ENCODE results near the gene ZFAND3. TPM values are rescaled to one million over a fixed set of nuclear protein-coding genes. Genes with fewer than 3 reads are reported as not detected.

ZFAND3 gene
- total RNA-seq, 4 donors from 2014 or later, result 45.0 to 55.2 (median 49.5) TPM

- intact Hi-C loops (cut with DNase I; ENCODE audit: low total_unique reads), result no loop called here
- DNase-seq, result no peak
- in situ Hi-C loops (cut with MboI; ENCODE audit: low sequenced_read_pairs in 4 of 4), result no loop called here
- no peaks in the 10 kb centered on the region for H3K9me3 ChIP-seq
- TF ChIP-seq CTCF (IDR thresholded peaks at IDR 0.05 in 4 of 5, conservative IDR thresholded peaks at IDR 0.05 in 1 of 5), result no peak
- no peak for TF ChIP-seq POLR2A (IDR thresholded peaks at IDR 0.05)
- no peak overlapping the region for H3K4me3 ChIP-seq
- no peak overlapping the region for H3K27ac ChIP-seq
- H3K36me3 ChIP-seq, result no peaks in the 10 kb centered on the region
- H3K4me1 ChIP-seq, result peaks cover 5 to 18% of the 10 kb centered on the region in 2 donors
- no peak for ATAC-seq
- no peaks in the 10 kb centered on the region for H3K27me3 ChIP-seq
Observed at GRCh38 chr6:37806213-37806612, 13.3 kb upstream of the ZFAND3 start.

DNA sequence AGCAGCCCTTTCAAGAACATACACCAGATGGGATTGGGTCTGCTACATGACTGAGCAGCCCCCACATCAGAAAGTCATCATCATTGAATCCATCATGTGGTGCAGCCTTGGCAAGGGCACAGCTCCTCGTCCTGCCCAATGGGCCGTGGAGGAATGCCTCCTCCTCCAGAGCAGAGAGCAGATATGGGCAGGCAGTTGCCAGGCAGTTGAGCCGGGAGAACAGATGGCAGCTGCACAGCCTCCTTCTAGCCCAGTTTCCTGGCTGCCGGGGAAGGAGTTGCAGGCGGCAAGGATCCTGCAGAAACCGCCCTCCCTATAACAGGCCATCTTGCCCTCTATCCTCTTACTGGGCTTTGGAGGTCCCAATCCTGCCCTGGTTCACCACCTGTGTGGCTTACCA, 11.9 kb upstream of the ZFAND3 start:
- ATAC-seq, result peak; percentile 62 to 64
- no peak for TF ChIP-seq POLR2A (IDR thresholded peaks at IDR 0.05)
- TF ChIP-seq CTCF (IDR thresholded peaks at IDR 0.05 in 4 of 5, conservative IDR thresholded peaks at IDR 0.05 in 1 of 5), result peak in 3 of 5 experiments; percentile 28 to 55 (median 46)
- H3K4me1 ChIP-seq, result peaks cover 5 to 18% of the 10 kb centered on the region in 2 donors
- H3K9me3 ChIP-seq, result no peaks in the 10 kb centered on the region
- peak in 1 of 2 donors; percentile 50 for DNase-seq
- no peak overlapping the region for H3K27ac ChIP-seq
- intact Hi-C loops (cut with DNase I; ENCODE audit: low total_unique reads), result no loop called here
- H3K36me3 ChIP-seq, result no peaks in the 10 kb centered on the region
- H3K27me3 ChIP-seq, result no peaks in the 10 kb centered on the region
- in situ Hi-C loops (cut with MboI; ENCODE audit: low sequenced_read_pairs in 4 of 4), result no loop called here
- no peak overlapping the region for H3K4me3 ChIP-seq

- intact Hi-C loops (cut with DNase I; ENCODE audit: low total_unique reads), result no loop called here
- Histone ChIP-seq H3K4me1 (peaks cover 5 to 18% of the 10 kb centered on the region in 2 donors), H3K27me3 (no peaks in the 10 kb centered on the region), H3K4me3 (no peak overlapping the region), H3K36me3 (no peaks in the 10 kb centered on the region), H3K9me3 (no peaks in the 10 kb centered on the region), H3K27ac (no peak overlapping the region)
- TF ChIP-seq CTCF (IDR thresholded peaks at IDR 0.05 in 4 of 5, conservative IDR thresholded peaks at IDR 0.05 in 1 of 5) (no peak), POLR2A (IDR thresholded peaks at IDR 0.05) (no peak)
- in situ Hi-C loops (cut with MboI; ENCODE audit: low sequenced_read_pairs in 4 of 4), result no loop called here
- DNase-seq (no peak), ATAC-seq (no peak)
Observed at GRCh38 chr6:37809197-37809543, 10.4 kb upstream of the ZFAND3 start.

DNA sequence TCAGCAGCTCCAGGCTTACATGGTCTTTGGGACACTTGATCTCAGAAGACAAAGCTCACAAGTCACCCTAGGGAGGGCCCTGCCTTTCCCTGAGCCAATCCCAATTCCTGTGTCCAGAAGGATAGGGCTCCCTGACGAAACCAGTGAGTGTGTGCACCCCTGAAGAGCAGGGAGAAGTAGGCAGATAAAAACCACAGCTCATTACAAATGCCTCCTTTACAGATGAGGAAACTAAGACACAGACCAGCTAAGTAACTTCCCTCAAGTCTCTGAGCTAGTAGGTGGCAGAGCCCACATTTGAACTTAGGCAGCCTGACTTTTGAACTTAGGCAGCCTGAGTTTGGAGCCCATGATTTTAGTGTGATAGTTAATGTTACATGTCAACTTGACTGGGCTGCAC, 6.7 kb upstream of the ZFAND3 start:
- in situ Hi-C loops (cut with MboI; ENCODE audit: low sequenced_read_pairs in 4 of 4), result no loop called here

More for the DNA sequence above, 6.7 kb upstream of the ZFAND3 start:
- Histone ChIP-seq H3K27me3 (no peaks in the 10 kb centered on the region), H3K36me3 (no peaks in the 10 kb centered on the region), H3K4me1 (peaks cover 4 to 14% of the 10 kb centered on the region in 2 donors), H3K27ac (no peak overlapping the region), H3K9me3 (no peaks in the 10 kb centered on the region), H3K4me3 (no peak overlapping the region)
- DNase-seq, result no peak
- TF ChIP-seq CTCF (IDR thresholded peaks at IDR 0.05 in 4 of 5, conservative IDR thresholded peaks at IDR 0.05 in 1 of 5), result no peak
- TF ChIP-seq POLR2A (IDR thresholded peaks at IDR 0.05), result no peak
- intact Hi-C loops (cut with DNase I; ENCODE audit: low total_unique reads), result no loop called here
- ATAC-seq, result no peak

Measured in gastrocnemius medialis (tissue), 4 donors.